ENCODE measurements around the gene C15orf39.

C15orf39 gene

DNA sequence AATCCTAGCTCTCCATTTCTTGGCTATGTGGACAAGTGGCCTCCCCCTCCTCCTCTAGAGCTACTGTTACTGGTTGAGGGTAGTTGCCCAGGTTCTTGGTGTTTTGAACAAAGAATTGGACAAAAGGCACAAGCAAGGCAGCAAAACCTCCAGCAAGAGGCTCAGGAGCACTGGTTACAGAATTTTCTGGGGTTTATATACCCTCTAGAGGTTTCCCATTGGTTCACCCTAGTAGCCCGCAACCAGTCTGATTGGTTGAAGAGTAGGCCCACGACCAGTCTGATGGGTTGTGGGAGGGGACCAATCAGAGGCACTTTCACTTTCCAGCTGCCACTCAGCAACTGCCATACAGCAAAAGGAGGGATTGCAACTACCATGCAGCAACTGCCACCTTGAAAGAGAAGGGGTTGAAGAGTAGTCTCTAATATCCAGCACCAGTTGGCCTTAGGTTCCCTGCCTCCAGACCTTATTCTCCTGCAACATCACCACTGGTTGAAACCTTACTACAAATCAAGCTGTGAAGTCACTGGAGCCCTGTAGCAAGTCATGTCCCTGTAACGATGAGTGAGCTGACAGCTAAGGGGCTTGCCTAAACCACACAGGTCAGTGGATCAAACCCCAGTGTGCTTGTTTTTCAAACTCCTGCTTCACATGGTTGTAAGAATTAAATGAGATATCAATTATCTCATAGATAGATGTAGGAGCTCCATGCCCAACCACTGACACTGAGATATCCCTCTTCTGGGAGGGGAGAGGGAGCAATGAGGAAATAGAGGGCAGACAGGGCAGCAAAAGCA is 2.9 kb upstream of the C15orf39 start:
- H3K4me2 ChIP-seq (ENCODE audit: insufficient read depth, low read length) = peak overlapping the region; percentile 45
- H3K27me3 ChIP-seq (ENCODE audit: insufficient read depth, low read length, poor library complexity) = no peaks in the 10 kb centered on the region
- H4K20me1 ChIP-seq (ENCODE audit: insufficient read depth, low read length) = peaks cover 16% of the 10 kb centered on the region
- H3K4me1 ChIP-seq (ENCODE audit: insufficient read depth, low read length) = peaks cover 47% of the 10 kb centered on the region
- H3K36me3 ChIP-seq (ENCODE audit: insufficient read depth, low read length) = peaks cover 5% of the 10 kb centered on the region; the same call in 1 of the 2 replicates
- peak overlapping the region; percentile 74 for H3K27ac ChIP-seq (ENCODE audit: low read length)
- H3K79me2 ChIP-seq (ENCODE audit: insufficient read depth, low read length) = peaks cover 22% of the 10 kb centered on the region
- peak overlapping the region; percentile 33 for H3K9ac ChIP-seq (ENCODE audit: low read depth, low read length)
- H2AFZ ChIP-seq (ENCODE audit: low read depth, low read length) = peak overlapping the region; percentile 66
- ATAC-seq (ENCODE audit: insufficient read depth, low read depth) (peak; percentile 45), DNase-seq (peak; percentile 76)
- H3K4me3 ChIP-seq (ENCODE audit: low read depth in 1 of 2, low read length in 2 of 2) = peak overlapping the region in 1 of 2 experiments; percentile 23; a peak in 2 of 4 replicates
- TF ChIP-seq EZH2 (IDR thresholded peaks at IDR 0.05; ENCODE audit: borderline replicate concordance, low read depth, low read length, severe bottlenecking) = no peak
- TF ChIP-seq, protein P1, sequence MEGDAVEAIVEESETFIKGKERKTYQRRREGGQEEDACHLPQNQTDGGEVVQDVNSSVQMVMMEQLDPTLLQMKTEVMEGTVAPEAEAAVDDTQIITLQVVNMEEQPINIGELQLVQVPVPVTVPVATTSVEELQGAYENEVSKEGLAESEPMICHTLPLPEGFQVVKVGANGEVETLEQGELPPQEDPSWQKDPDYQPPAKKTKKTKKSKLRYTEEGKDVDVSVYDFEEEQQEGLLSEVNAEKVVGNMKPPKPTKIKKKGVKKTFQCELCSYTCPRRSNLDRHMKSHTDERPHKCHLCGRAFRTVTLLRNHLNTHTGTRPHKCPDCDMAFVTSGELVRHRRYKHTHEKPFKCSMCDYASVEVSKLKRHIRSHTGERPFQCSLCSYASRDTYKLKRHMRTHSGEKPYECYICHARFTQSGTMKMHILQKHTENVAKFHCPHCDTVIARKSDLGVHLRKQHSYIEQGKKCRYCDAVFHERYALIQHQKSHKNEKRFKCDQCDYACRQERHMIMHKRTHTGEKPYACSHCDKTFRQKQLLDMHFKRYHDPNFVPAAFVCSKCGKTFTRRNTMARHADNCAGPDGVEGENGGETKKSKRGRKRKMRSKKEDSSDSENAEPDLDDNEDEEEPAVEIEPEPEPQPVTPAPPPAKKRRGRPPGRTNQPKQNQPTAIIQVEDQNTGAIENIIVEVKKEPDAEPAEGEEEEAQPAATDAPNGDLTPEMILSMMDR (IDR thresholded peaks at IDR 0.05; ENCODE audit: borderline replicate concordance, extremely low read depth, low read length, poor library complexity, severe bottlenecking) = no peak
- no peaks in the 10 kb centered on the region for H3K9me3 ChIP-seq (ENCODE audit: insufficient read depth, low read length, severe bottlenecking)

DNA sequence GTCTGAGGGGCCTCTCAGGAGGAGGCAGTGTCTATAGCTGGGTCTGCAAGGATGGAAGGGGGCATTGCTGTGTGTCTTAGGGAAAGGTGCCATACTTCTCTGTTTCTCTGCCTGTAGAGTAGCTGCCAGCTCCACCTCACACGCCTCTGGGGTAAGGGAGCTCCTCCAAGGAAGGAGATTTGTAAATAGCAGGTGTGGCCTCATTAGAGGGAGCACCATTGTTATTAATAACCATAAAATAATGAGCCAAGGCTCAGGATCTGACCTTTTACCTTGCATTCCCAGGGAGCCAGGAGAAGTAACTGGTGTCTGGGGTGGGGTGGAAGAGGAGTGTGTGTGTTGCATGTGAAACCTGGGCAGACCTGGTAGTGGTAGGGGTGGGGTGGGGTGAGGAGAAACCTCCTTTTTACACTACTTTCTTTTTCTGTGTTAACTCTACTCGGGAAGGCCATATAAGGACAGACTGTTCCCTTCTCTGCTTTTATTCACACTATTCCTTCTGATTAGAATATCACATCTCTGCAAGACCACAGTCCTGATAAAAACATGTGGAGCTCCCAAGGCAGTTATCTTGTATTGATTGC is 2.2 kb upstream of the C15orf39 start:
- Histone ChIP-seq H3K9ac (ENCODE audit: low read depth, low read length) (peak overlapping the region; percentile 26; the same call in 1 of the 2 replicates), H3K4me3 (ENCODE audit: low read depth in 1 of 2, low read length in 2 of 2) (peak overlapping the region in 1 of 2 experiments; percentile 23; a peak in 2 of 4 replicates), H3K4me2 (ENCODE audit: insufficient read depth, low read length) (peak overlapping the region; percentile 45), H3K36me3 (ENCODE audit: insufficient read depth, low read length) (peaks cover 5% of the 10 kb centered on the region; the same call in 1 of the 2 replicates), H2AFZ (ENCODE audit: low read depth, low read length) (peak overlapping the region; percentile 44; the same call in 1 of the 2 replicates), H3K79me2 (ENCODE audit: insufficient read depth, low read length) (peaks cover 29% of the 10 kb centered on the region), H3K27me3 (ENCODE audit: insufficient read depth, low read length, poor library complexity) (no peaks in the 10 kb centered on the region), H4K20me1 (ENCODE audit: insufficient read depth, low read length) (peaks cover 23% of the 10 kb centered on the region), H3K9me3 (ENCODE audit: insufficient read depth, low read length, severe bottlenecking) (no peaks in the 10 kb centered on the region), H3K27ac (ENCODE audit: low read length) (peak overlapping the region; percentile 74; the same call in 1 of the 2 replicates), H3K4me1 (ENCODE audit: insufficient read depth, low read length) (peaks cover 54% of the 10 kb centered on the region)
- ATAC-seq (ENCODE audit: insufficient read depth, low read depth) = no peak
- TF ChIP-seq, protein P1 (IDR thresholded peaks at IDR 0.05; ENCODE audit: borderline replicate concordance, extremely low read depth, low read length, poor library complexity, severe bottlenecking) = no peak
- DNase-seq = no peak

DNA sequence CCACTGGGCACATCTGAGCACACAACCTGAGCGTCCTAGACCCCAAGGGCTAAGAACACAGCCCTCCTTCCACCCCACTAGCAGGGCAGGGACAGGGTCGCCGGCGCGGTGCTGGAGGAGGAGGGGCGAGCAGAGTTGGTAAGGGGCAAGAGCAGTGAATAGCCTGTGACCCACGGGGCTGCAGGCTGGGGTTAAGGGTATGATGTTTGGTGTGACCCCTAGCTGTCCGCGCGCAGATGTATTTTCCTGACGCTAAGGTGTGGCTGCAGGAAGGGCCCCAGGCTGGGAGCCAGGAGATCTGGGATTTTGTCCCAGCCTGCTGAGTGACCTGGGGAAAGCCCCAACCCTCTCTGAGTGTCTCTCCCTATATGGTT is 1.3 kb upstream of the C15orf39 start:
- Histone ChIP-seq H3K4me2 (ENCODE audit: insufficient read depth, low read length) (peak overlapping the region; percentile 90; the same call in 1 of the 2 replicates), H3K9ac (ENCODE audit: low read depth, low read length) (no peak overlapping the region), H3K27me3 (ENCODE audit: insufficient read depth, low read length, poor library complexity) (no peaks in the 10 kb centered on the region), H3K79me2 (ENCODE audit: insufficient read depth, low read length) (peaks cover 38% of the 10 kb centered on the region), H2AFZ (ENCODE audit: low read depth, low read length) (no peak overlapping the region), H3K36me3 (ENCODE audit: insufficient read depth, low read length) (peaks cover 10% of the 10 kb centered on the region; the same call in 1 of the 2 replicates), H3K4me1 (ENCODE audit: insufficient read depth, low read length) (peaks cover 62% of the 10 kb centered on the region), H3K9me3 (ENCODE audit: insufficient read depth, low read length, severe bottlenecking) (no peaks in the 10 kb centered on the region), H4K20me1 (ENCODE audit: insufficient read depth, low read length) (peaks cover 32% of the 10 kb centered on the region), H3K27ac (ENCODE audit: low read length) (0 out of 2 replicates have a peak overlapping the region, but pooled peaks have one; percentile 15), H3K4me3 (ENCODE audit: low read depth in 1 of 2, low read length in 2 of 2) (no peak overlapping the region)
- ATAC-seq (ENCODE audit: insufficient read depth, low read depth) = no peak
- no peak for TF ChIP-seq EZH2 (IDR thresholded peaks at IDR 0.05; ENCODE audit: borderline replicate concordance, low read depth, low read length, severe bottlenecking)
- TF ChIP-seq, protein P1 (IDR thresholded peaks at IDR 0.05; ENCODE audit: borderline replicate concordance, extremely low read depth, low read length, poor library complexity, severe bottlenecking) = no peak
- DNase-seq = no peak

Measured in DND-41 (cell line).